ENCODE data around the gene INPP5A.

The INPP5A gene

GRCh38 chr10:132657748-132658147, 120.2 kb downstream of the INPP5A start:
- H3K4me3 ChIP-seq (replicated peaks; ENCODE audit: insufficient read depth, low read length): no peak overlapping the region
- no peaks in the 10 kb centered on the region for H3K27me3 ChIP-seq (ENCODE audit: insufficient read depth, poor library complexity, severe bottlenecking)
- no peak for DNase-seq (ENCODE audit: low read depth in 1 of 2, low spot score in 1 of 2)
- TF ChIP-seq SPI1 (IDR thresholded peaks at IDR 0.05; ENCODE audit: borderline replicate concordance, low read depth) (no peak), GABPA (IDR thresholded peaks at IDR 0.05; ENCODE audit: low read depth) (no peak), POLR2AphosphoS5 (IDR thresholded peaks at IDR 0.05; ENCODE audit: low read depth) (no peak)
- TF ChIP-seq, protein P1, sequence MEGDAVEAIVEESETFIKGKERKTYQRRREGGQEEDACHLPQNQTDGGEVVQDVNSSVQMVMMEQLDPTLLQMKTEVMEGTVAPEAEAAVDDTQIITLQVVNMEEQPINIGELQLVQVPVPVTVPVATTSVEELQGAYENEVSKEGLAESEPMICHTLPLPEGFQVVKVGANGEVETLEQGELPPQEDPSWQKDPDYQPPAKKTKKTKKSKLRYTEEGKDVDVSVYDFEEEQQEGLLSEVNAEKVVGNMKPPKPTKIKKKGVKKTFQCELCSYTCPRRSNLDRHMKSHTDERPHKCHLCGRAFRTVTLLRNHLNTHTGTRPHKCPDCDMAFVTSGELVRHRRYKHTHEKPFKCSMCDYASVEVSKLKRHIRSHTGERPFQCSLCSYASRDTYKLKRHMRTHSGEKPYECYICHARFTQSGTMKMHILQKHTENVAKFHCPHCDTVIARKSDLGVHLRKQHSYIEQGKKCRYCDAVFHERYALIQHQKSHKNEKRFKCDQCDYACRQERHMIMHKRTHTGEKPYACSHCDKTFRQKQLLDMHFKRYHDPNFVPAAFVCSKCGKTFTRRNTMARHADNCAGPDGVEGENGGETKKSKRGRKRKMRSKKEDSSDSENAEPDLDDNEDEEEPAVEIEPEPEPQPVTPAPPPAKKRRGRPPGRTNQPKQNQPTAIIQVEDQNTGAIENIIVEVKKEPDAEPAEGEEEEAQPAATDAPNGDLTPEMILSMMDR (IDR thresholded peaks at IDR 0.05; ENCODE audit: insufficient read depth, low read length): no peak
- TF ChIP-seq, protein P2, sequence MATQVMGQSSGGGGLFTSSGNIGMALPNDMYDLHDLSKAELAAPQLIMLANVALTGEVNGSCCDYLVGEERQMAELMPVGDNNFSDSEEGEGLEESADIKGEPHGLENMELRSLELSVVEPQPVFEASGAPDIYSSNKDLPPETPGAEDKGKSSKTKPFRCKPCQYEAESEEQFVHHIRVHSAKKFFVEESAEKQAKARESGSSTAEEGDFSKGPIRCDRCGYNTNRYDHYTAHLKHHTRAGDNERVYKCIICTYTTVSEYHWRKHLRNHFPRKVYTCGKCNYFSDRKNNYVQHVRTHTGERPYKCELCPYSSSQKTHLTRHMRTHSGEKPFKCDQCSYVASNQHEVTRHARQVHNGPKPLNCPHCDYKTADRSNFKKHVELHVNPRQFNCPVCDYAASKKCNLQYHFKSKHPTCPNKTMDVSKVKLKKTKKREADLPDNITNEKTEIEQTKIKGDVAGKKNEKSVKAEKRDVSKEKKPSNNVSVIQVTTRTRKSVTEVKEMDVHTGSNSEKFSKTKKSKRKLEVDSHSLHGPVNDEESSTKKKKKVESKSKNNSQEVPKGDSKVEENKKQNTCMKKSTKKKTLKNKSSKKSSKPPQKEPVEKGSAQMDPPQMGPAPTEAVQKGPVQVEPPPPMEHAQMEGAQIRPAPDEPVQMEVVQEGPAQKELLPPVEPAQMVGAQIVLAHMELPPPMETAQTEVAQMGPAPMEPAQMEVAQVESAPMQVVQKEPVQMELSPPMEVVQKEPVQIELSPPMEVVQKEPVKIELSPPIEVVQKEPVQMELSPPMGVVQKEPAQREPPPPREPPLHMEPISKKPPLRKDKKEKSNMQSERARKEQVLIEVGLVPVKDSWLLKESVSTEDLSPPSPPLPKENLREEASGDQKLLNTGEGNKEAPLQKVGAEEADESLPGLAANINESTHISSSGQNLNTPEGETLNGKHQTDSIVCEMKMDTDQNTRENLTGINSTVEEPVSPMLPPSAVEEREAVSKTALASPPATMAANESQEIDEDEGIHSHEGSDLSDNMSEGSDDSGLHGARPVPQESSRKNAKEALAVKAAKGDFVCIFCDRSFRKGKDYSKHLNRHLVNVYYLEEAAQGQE (IDR thresholded peaks at IDR 0.05; ENCODE audit: insufficient replicate concordance, low read depth): no peak
- H3K27ac ChIP-seq (replicated peaks): no peak overlapping the region

DNA sequence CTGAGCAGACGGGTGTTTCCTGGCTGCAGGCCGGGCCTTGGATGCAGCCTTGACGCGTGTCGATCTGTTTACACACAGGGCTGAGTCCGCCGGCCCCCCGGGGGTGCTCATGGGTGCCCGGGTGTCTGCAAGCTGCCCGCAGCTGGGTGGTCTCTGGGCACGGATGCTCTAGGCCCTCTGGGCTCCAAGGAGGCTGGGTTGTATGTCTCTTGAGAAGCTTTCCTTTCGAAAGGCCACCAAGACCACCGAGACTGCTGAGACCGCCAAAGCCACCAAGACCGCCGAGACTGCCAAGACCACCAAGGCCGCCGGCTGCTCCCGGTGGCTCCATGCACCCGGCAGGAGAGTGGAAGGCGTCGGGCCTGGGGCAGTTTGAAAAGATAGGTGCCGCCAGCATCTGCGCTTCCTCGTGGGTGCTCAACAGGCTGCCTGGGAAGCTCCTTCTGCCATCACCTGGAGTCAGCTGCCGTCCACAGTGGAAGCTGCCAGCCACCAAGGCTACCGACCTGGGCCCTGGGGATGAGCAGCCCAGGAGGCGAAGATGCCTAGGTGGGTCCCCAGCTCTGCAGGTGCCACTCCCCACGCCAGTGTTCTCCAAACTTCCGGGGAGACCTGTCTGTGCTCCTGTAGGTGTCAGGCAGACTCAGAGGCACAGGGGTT, 121.1 kb downstream of the INPP5A start:
- Histone ChIP-seq H3K4me3 (replicated peaks; ENCODE audit: insufficient read depth, low read length) (no peak overlapping the region), H3K27me3 (ENCODE audit: insufficient read depth, poor library complexity, severe bottlenecking) (no peaks in the 10 kb centered on the region), H3K27ac (replicated peaks) (no peak overlapping the region)
- DNase-seq (ENCODE audit: low read depth in 1 of 2, low spot score in 1 of 2): no peak
- TF ChIP-seq, protein P1 (IDR thresholded peaks at IDR 0.05; ENCODE audit: insufficient read depth, low read length): no peak
- TF ChIP-seq, protein P2 (IDR thresholded peaks at IDR 0.05; ENCODE audit: insufficient replicate concordance, low read depth): no peak
- no peak for TF ChIP-seq GABPA (IDR thresholded peaks at IDR 0.05; ENCODE audit: low read depth)
- no peak for TF ChIP-seq SPI1 (IDR thresholded peaks at IDR 0.05; ENCODE audit: borderline replicate concordance, low read depth)
- TF ChIP-seq POLR2AphosphoS5 (IDR thresholded peaks at IDR 0.05; ENCODE audit: low read depth): no peak

- Histone ChIP-seq H3K27ac (replicated peaks) (no peak overlapping the region), H3K4me3 (replicated peaks; ENCODE audit: insufficient read depth, low read length) (no peak overlapping the region), H3K27me3 (ENCODE audit: insufficient read depth, poor library complexity, severe bottlenecking) (no peaks in the 10 kb centered on the region)
- TF ChIP-seq SPI1 (IDR thresholded peaks at IDR 0.05; ENCODE audit: borderline replicate concordance, low read depth) (no peak), POLR2AphosphoS5 (IDR thresholded peaks at IDR 0.05; ENCODE audit: low read depth) (no peak)
- TF ChIP-seq, protein P2 (IDR thresholded peaks at IDR 0.05; ENCODE audit: insufficient replicate concordance, low read depth): no peak
- DNase-seq (ENCODE audit: low read depth in 1 of 2, low spot score in 1 of 2): no peak
Measured at GRCh38 chr10:132659206-132660091, 121.9 kb downstream of the INPP5A start.
